Natural killer cell (primary cell): ENCODE results near the gene FOLR3. TPM values are rescaled to one million over a fixed set of nuclear protein-coding genes. Genes with fewer than 3 reads are reported as not detected.
"Not testable (repeated sequence)": the region's sequence is repeated elsewhere in the genome, so short reads cannot be mapped to it uniquely, and the experiment has no call there.

Experiments used
- ATAC-seq, 3 donors: fragments of 150-1000 bp in 2 of 3; fragments of 200-7000 bp in 1 of 3; cut with Tn5 transposase; 1 replicate in 1 of 3; 2 replicates in 2 of 3; pipeline ENCODE4 v1.10.0; 2021; ENCODE audit warnings: mild to moderate bottlenecking in 2 of 3, moderate library complexity in 2 of 3
- DNase-seq, 2 donors: peaks; one replicate each; pipeline versions ENCODE4 v3.0.0 to v3.0.0-alpha.2; 2013 to 2021; ENCODE audit warnings: mixed read lengths in 1 of 2
- H3K27ac ChIP-seq: one replicate; pipeline ENCODE4 v1.5.1; 2013; ENCODE audit warnings: mild to moderate bottlenecking, low read length
- H3K27me3 ChIP-seq: one replicate; pipeline ENCODE4 v1.6.1; 2013; ENCODE audit warnings: low read length; ENCODE audit not compliant: control insufficient read depth, insufficient read depth
- H3K36me3 ChIP-seq: one replicate; pipeline ENCODE4 v1.6.1; 2013; ENCODE audit warnings: low read length; ENCODE audit not compliant: control insufficient read depth, insufficient read depth
- H3K4me1 ChIP-seq: one replicate; pipeline ENCODE4 v1.6.1; 2013; ENCODE audit warnings: low read length; ENCODE audit not compliant: control insufficient read depth, insufficient read depth
- H3K4me3 ChIP-seq: one replicate; pipeline ENCODE4 v1.5.1; 2013; ENCODE audit warnings: low read length
- H3K9me3 ChIP-seq: one replicate; pipeline ENCODE4 v1.6.1; 2013; ENCODE audit warnings: low read length; ENCODE audit not compliant: control insufficient read depth, insufficient read depth
- H3K27ac Mint-ChIP-seq, 2 donors: one replicate each; pipeline ENCODE4 v1.8.0; 2022; ENCODE audit warnings: mild to moderate bottlenecking in 2 of 2, mixed read lengths in 2 of 2, moderate library complexity in 1 of 2
- H3K27me3 Mint-ChIP-seq, 2 donors: one replicate each; pipeline ENCODE4 v1.8.0; 2022; ENCODE audit warnings: low read depth in 2 of 2, mixed read lengths in 2 of 2
- H3K36me3 Mint-ChIP-seq: one replicate; pipeline ENCODE4 v1.8.0; 2022; ENCODE audit warnings: mixed read lengths
- H3K4me1 Mint-ChIP-seq, 2 donors: one replicate each; pipeline ENCODE4 v1.8.0; 2022; ENCODE audit warnings: mixed read lengths in 2 of 2
- H3K4me3 Mint-ChIP-seq: one replicate; pipeline ENCODE4 v1.8.0; 2022; ENCODE audit warnings: mild to moderate bottlenecking, moderate library complexity, mixed read lengths
- H3K9me3 Mint-ChIP-seq, 2 donors: one replicate each; pipeline ENCODE4 v1.8.0; 2022; ENCODE audit warnings: mixed read lengths in 2 of 2
- WGBS: methylation state at CpG from one replicate; pipeline ENCODE4 v1.1.7; 2013; ENCODE audit warnings: missing lambda C conversion rate; ENCODE audit not compliant: insufficient coverage; 5-methylcytosine and 5-hydroxymethylcytosine counted together
- intact Hi-C: fragments of 100-400 bp; cut with micrococcal nuclease; formaldehyde crosslinking; loops from one replicate; pipeline ENCODE4 v1.14.2; 2022
- total RNA-seq, 4 donors: library from RNA; stranded (reverse); fragments of 120-200 nt in 1 of 4; gene quantifications; one replicate each; pipeline versions ENCODE4 v1.2.3 to v1.2.4, GENCODE V29; 2013 to 2022
- TF ChIP-seq, protein P1 (sequence below): fragments of 200-600 bp; IDR thresholded peaks from one replicate; pipeline ENCODE4 v1.8.0; 2022; ENCODE audit warnings: antibody characterized with exemption

FOLR3 gene
- total RNA-seq, 3 donors from 2014 or later (not counting 1 experiment from before 2014, with no cell fraction given): 1.1 TPM; not detected in 2

DNA sequence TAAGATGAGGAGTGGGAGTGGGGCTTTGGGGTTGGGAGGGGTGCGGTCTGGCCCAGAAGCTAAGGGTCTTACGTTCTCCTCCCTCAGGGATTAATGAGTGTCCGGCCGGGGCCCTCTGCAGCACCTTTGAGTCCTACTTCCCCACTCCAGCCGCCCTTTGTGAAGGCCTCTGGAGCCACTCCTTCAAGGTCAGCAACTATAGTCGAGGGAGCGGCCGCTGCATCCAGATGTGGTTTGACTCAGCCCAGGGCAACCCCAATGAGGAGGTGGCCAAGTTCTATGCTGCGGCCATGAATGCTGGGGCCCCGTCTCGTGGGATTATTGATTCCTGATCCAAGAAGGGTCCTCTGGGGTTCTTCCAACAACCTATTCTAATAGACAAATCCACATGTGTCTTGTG lies 4.0 kb downstream of the FOLR3 start:
- no peak overlapping the region for H3K27ac ChIP-seq
- Mint-ChIP-seq H3K36me3 (no peaks in the 10 kb centered on the region), H3K9me3 (no peaks in the 10 kb centered on the region), H3K4me3 (no peak overlapping the region), H3K27ac (no peak overlapping the region), H3K27me3 (peaks cover 0 to 10% of the 10 kb centered on the region in 2 donors), H3K4me1 (peaks cover 4% of the 10 kb centered on the region in 2 donors)
- H3K27me3 ChIP-seq: no peaks in the 10 kb centered on the region
- no peaks in the 10 kb centered on the region for H3K9me3 ChIP-seq
- intact Hi-C loops: no loop called here
- H3K4me1 ChIP-seq: peaks cover 6% of the 10 kb centered on the region
- no peak overlapping the region for H3K4me3 ChIP-seq
- H3K36me3 ChIP-seq: no peaks in the 10 kb centered on the region
- WGBS: 93% methylated on average over 10 of the region's 11 CpGs
- ATAC-seq (no peak), DNase-seq (no peak)
- TF ChIP-seq, protein P1, sequence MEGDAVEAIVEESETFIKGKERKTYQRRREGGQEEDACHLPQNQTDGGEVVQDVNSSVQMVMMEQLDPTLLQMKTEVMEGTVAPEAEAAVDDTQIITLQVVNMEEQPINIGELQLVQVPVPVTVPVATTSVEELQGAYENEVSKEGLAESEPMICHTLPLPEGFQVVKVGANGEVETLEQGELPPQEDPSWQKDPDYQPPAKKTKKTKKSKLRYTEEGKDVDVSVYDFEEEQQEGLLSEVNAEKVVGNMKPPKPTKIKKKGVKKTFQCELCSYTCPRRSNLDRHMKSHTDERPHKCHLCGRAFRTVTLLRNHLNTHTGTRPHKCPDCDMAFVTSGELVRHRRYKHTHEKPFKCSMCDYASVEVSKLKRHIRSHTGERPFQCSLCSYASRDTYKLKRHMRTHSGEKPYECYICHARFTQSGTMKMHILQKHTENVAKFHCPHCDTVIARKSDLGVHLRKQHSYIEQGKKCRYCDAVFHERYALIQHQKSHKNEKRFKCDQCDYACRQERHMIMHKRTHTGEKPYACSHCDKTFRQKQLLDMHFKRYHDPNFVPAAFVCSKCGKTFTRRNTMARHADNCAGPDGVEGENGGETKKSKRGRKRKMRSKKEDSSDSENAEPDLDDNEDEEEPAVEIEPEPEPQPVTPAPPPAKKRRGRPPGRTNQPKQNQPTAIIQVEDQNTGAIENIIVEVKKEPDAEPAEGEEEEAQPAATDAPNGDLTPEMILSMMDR: no peak

DNA sequence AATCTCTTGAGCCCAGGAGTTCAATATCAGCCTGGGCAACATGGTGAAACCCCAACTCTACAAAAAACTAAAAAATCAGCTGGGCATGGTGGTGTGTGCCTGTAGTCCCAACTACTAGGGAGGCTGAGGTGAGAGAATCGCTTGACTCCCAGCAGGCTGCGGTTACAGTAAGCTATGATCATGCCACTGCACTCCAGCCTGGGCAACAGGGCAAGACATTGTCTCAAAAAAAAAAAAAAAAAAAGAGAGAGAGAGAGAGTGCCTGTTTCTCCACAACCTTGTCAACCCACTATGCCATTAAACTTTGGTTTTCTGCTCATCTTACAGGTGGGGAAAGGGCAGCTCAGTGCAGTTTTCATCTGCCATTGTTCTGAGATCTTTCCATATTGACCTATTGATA lies 5.1 kb downstream of the FOLR3 start:
- no peak overlapping the region for H3K27ac Mint-ChIP-seq
- H3K4me3 Mint-ChIP-seq: no peak overlapping the region
- WGBS: 100% methylated on average over 2 of the region's 2 CpGs
- H3K27ac ChIP-seq: no peak overlapping the region
- peaks cover 0 to 10% of the 10 kb centered on the region in 2 donors for H3K27me3 Mint-ChIP-seq
- no peak for ATAC-seq
- H3K4me1 ChIP-seq: peaks cover 6% of the 10 kb centered on the region
- H3K9me3 Mint-ChIP-seq: no peaks in the 10 kb centered on the region
- TF ChIP-seq, protein P1: no peak
- H3K36me3 ChIP-seq: no peaks in the 10 kb centered on the region
- intact Hi-C loops: no loop called here
- H3K36me3 Mint-ChIP-seq: no peaks in the 10 kb centered on the region
- peaks cover 4% of the 10 kb centered on the region in 2 donors for H3K4me1 Mint-ChIP-seq
- H3K27me3 ChIP-seq: no peaks in the 10 kb centered on the region
- DNase-seq: no peak
- H3K9me3 ChIP-seq: no peaks in the 10 kb centered on the region
- no peak overlapping the region for H3K4me3 ChIP-seq

DNA sequence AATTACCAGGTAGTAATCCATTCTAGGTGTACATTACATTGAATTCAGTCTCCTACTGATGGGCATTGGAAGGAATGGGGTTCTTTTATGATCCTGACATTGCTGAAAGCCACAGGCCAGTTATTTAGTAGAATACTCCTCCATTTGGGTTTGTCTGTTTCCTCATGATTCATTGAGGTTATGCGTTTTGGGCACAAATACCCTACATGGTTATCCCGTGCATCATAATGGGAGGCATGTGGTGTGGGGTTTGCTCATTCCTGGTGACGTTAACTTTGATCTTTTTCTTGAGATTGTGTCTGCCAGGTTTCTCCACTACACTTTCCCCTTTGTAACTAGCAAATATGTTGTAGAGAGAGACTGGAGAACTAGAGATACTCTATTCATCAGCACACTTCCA lies 5.5 kb downstream of the FOLR3 start:
- Histone ChIP-seq H3K27me3 (no peaks in the 10 kb centered on the region), H3K36me3 (no peaks in the 10 kb centered on the region), H3K9me3 (no peaks in the 10 kb centered on the region), H3K4me1 (peaks cover 3% of the 10 kb centered on the region), H3K27ac (no peak overlapping the region), H3K4me3 (no peak overlapping the region)
- Mint-ChIP-seq H3K4me1 (peaks cover 4% of the 10 kb centered on the region in 2 donors), H3K4me3 (no peak overlapping the region), H3K27me3 (peaks cover 0 to 10% of the 10 kb centered on the region in 2 donors), H3K27ac (no peak overlapping the region), H3K36me3 (no peaks in the 10 kb centered on the region), H3K9me3 (no peaks in the 10 kb centered on the region)
- ATAC-seq (no peak), DNase-seq (no peak)
- WGBS: 82% methylated on average over 3 of the region's 3 CpGs
- intact Hi-C loops: no loop called here
- TF ChIP-seq, protein P1: no peak

DNA sequence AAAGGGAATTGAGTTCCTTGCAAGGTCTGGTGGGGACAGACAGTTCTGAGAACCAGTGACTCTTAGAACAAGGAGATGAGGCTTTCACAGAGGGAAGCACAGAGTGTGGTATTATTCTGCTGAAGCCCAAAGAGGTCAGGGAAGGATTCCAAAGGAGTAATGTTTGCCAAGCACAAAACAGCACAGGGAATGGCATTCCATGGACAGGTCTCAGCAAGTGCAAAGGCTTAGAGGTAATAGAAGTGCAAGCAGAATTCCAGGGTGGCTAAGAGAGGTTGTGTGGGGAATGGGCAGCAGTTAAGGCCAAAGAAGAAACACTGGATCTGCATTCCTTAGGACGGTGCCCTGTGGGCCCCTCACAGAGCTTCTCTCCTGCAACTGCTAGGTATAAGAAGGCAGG lies 6.6 kb downstream of the FOLR3 start:
- H3K9me3 Mint-ChIP-seq, H3K9me3 ChIP-seq, ATAC-seq, H3K36me3 Mint-ChIP-seq, H3K4me3 ChIP-seq, H3K27me3 ChIP-seq, DNase-seq, intact Hi-C loops, H3K27ac Mint-ChIP-seq, H3K4me1 Mint-ChIP-seq, H3K27ac ChIP-seq, H3K4me3 Mint-ChIP-seq, H3K4me1 ChIP-seq, H3K36me3 ChIP-seq: not testable (repeated sequence)
- WGBS: 100% methylated on average over 1 of the region's 1 CpG
- H3K27me3 Mint-ChIP-seq: peaks cover 0 to 10% of the 10 kb centered on the region in 2 donors

DNA sequence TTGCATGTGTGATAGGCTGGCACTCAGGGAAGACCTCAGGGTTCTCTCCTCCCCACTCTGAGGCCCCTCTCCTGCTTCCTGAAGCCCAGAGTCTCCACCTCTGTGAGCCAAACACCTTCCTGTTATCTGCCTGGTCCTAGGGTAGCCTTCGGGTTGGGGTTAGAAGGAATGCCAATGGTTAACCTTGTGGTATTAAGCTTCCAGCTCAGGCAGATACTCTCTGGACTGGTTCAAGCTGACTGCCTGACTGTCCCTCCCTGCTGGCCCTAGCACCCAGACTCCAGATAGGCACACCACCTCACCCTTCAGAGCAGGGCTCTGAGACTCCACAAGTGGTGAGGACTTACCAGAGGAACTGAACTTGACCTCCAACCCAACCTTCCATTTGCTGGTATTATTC lies 7.0 kb downstream of the FOLR3 start:
- ATAC-seq, H3K36me3 ChIP-seq, H3K27me3 ChIP-seq, H3K36me3 Mint-ChIP-seq, H3K4me3 Mint-ChIP-seq, H3K4me3 ChIP-seq, H3K27ac Mint-ChIP-seq, H3K27ac ChIP-seq, H3K4me1 Mint-ChIP-seq, H3K9me3 Mint-ChIP-seq, intact Hi-C loops, H3K9me3 ChIP-seq, H3K4me1 ChIP-seq, DNase-seq: not testable (repeated sequence)
- peaks cover 0 to 10% of the 10 kb centered on the region in 2 donors for H3K27me3 Mint-ChIP-seq
- no CpG with 5 or more reads among the region's 1 CpG for WGBS
